GM12874 (cell line): ENCODE measurements around the gene DYNLL2.

ENCODE experiments used
- TF ChIP-seq, protein P1 (sequence below): IDR thresholded peaks from 2 replicates; pipeline ENCODE4 v1.5.1; 2011; ENCODE audit warnings: low read depth, mild to moderate bottlenecking, control low read depth, low read length, moderate library complexity; ENCODE audit not compliant: insufficient read depth

DYNLL2 gene

DNA sequence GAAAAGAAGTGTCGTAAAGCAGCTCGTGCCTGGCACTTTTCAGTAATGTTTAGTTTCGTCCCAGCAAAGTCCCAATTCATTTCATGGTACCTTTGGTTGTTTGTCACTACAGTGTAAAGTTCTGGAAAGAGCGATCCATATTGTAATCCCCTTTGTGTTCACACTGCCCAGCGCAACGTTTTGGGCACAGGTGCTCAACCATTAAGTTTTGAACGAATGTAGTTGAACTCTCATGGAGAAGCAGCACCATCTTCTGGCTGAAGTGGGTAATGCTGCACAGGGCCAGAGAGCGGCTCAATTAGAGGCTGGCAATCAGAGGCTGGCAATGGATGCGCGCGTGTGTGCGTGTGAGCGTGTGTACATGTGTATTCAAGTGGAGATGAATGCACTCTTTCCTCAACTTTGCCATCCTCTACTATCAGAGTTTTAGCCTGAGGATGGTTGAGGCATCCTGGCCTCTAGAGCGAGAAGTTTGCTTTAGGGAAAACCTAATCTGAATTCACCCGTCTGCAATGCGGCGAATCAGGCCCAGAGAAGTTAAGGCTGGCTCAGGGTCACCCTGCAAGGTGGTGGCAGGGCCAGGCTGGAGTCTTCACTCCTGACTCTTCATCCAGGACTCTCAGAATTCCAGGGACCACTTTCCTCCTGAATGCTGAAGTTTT is 29.9 kb downstream of the DYNLL2 start:
- TF ChIP-seq, protein P1, sequence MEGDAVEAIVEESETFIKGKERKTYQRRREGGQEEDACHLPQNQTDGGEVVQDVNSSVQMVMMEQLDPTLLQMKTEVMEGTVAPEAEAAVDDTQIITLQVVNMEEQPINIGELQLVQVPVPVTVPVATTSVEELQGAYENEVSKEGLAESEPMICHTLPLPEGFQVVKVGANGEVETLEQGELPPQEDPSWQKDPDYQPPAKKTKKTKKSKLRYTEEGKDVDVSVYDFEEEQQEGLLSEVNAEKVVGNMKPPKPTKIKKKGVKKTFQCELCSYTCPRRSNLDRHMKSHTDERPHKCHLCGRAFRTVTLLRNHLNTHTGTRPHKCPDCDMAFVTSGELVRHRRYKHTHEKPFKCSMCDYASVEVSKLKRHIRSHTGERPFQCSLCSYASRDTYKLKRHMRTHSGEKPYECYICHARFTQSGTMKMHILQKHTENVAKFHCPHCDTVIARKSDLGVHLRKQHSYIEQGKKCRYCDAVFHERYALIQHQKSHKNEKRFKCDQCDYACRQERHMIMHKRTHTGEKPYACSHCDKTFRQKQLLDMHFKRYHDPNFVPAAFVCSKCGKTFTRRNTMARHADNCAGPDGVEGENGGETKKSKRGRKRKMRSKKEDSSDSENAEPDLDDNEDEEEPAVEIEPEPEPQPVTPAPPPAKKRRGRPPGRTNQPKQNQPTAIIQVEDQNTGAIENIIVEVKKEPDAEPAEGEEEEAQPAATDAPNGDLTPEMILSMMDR = peak; percentile 92

DNA sequence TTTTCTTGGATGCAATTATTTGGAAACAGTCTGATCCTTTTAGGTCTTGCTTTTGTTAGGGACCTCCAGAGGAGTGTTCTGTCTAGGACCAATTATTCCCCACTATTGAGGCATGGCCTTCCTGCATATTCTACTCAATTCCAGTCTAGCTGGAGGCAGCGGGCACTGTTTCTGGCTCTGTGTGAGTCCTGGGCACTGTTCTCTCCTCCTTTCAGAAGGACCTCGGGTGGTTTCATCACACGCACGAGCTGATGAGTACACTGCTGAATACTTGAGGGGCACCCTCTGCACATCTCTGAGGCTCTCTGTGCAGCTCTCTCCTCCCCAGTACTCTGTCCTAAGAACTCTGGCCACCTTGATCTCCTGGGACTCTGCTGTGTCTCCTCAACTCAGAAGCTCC is 30.7 kb downstream of the DYNLL2 start:
- TF ChIP-seq, protein P1 = no peak

DNA sequence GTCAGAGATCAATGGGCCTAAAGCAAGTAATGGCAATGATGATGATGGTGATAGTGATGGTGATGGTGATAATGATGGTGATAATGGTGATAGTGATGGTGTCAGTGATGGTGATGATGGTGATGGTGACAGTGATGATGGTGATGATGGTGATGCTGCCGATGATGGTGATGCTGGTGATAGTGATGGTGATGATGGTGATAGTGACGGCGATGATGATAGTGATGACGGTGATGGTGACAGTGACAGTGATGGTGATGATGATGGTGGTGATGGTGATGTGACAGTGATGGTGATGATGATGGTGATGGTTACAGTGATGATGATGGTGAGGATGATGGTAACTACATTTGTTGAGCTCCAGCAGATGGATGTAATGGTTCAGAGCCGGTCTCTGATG is 34.2 kb downstream of the DYNLL2 start:
- TF ChIP-seq, protein P1 = no peak

DNA sequence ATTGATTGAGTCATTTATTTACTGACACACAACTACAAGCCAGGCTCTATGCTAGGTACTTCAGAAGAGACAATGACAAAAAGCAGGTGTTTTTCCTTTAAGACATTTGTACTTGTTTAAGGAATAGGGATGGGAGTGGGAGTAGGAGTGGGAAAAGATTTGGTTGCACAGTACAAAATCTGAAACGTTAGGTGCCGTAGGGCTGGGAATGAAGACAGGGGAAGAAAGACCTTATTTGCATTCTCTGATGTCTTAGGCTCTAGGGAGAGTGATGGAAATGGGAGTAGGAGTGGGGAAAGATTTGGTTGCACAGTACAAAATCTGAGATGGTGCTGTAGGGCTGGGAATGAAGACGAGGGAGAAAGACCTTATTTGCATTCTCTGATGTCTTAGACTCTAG is 36.3 kb downstream of the DYNLL2 start:
- TF ChIP-seq, protein P1 = no peak

DNA sequence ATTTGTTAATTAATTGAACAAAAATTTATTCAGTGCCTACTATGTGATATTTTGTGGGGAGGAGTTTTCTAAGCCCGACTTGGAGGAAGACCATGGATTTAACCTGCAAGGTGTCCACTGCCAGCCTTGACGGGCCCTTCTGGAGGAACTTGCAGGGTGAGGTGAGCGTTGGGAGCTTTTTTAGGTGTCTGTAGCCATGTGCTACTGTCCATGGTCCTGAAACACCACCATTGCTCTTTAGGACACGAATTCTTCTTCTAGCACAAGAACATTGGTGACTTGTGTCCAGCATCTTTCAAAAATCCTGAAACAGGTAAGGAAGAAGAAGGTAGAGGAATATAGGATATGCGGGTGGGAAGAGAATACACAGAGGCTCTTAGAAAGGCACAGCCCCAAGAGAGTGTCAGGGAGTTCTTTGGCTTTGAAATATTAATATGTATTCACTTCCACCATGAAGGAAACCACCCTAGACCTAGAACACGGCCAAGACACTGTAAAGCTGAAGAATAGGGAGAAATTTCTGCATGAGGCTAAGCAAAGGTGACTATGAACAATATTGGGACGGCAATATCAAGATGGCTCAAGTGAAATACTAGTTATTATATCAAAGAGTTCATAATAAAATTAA is 37.1 kb downstream of the DYNLL2 start:
- TF ChIP-seq, protein P1 = no peak

DNA sequence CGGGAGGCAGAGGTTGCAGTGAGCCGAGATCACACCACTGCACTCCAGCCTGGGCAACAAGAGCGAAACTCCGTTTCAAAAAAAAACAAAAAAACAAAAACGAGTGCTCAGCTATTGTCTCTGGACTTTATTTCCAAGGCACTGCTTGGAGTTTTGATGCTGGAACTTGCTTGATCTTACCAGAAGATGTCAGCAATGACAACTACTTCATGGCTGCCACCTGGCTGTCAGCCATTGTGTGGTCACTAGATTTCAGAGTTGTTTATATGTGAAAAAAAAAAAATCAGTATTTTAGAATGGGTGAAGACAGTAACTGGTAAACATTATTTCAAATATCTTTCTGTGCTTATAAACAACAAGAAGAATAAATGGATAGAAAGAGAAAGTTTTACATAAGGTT is 38.7 kb downstream of the DYNLL2 start:
- TF ChIP-seq, protein P1 = no peak

DNA sequence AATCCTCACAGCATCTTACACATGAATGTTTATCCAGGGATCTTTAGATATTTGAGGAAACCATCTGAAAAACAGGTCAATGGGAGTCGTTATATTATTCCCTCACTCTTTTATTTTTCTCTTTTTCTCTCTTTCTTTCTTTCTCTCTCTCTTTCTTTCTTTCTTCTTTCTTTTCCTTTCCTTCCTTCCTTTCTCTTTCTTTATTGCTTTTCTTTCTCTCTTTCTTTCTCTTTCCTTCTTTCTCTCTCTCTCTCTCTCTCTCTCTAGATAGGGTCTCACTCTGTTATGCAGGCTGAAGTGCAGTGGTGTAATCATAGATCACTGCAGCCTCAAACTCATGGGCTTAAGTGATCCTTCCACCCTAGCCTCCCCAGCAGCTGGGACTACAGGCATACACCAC is 44.6 kb downstream of the DYNLL2 start:
- TF ChIP-seq, protein P1 = no peak
